PC-3 (cell line): ENCODE results near the gene TCN1. TPM values are rescaled to one million over a fixed set of nuclear protein-coding genes. Genes with fewer than 3 reads are reported as not detected.
"Not testable (repeated sequence)": the region's sequence is repeated elsewhere in the genome, so short reads cannot be mapped to it uniquely, and the experiment has no call there.

Experiments used
- ATAC-seq: fragments of 200-7000 bp; cut with Tn5 transposase; 2 replicates; pipeline ENCODE4 v1.9.1; 2020; ENCODE audit warnings: mild to moderate bottlenecking, moderate library complexity
- BruUV-seq: library from RNA; stranded (reverse); fragments of 400-500 nt; replicated peaks from 2 replicates; lab custom pipeline; 2021; lab: Mats Ljungman, UMichigan
- CTCF ChIA-PET: fragments of 300-600 bp; sonication (Branson Sonifier 250); formaldehyde crosslinking; loops from one replicate; lab custom pipeline; 2022; ENCODE audit warnings: antibody characterized with exemption; lab: Charles Lee
- POLR2A ChIA-PET: fragments of 300-600 bp; sonication (Branson Sonifier 250); formaldehyde crosslinking; loops from one replicate; lab custom pipeline; 2022; ENCODE audit warnings: antibody characterized with exemption; ENCODE audit not compliant: unreplicated experiment; lab: Charles Lee
- DNase-seq: peaks from one replicate; pipeline ENCODE4 v3.0.0-alpha.2; 2015
- H2AFZ ChIP-seq: fragments of 300-600 bp; sonication (generic); 2 replicates; pipeline ENCODE4 v1.6.0; 2016; ENCODE audit warnings: antibody characterized with exemption, low read length
- H3F3A ChIP-seq: fragments of 300-600 bp; sonication (generic); one replicate; pipeline ENCODE4 v1.6.0; 2017; ENCODE audit warnings: antibody characterized with exemption, low read length, control low read depth, mild to moderate bottlenecking; ENCODE audit not compliant: unreplicated experiment
- H3K27ac ChIP-seq: fragments of 300-600 bp; sonication (generic); 2 replicates; pipeline ENCODE4 v1.5.1; 2016; ENCODE audit warnings: mild to moderate bottlenecking, low read length
- H3K27me3 ChIP-seq: fragments of 300-600 bp; sonication (generic); 2 replicates; pipeline ENCODE4 v1.6.1; 2016; ENCODE audit warnings: low read length, mixed read lengths
- H3K36me3 ChIP-seq: fragments of 300-600 bp; sonication (generic); 2 replicates; pipeline ENCODE4 v1.6.1; 2016; ENCODE audit warnings: low read depth, mixed run types, low read length, mixed read lengths
- H3K4me1 ChIP-seq: fragments of 300-600 bp; sonication (generic); 2 replicates; pipeline ENCODE4 v1.5.1; 2016; ENCODE audit warnings: low read length; ENCODE audit not compliant: insufficient read depth
- H3K4me2 ChIP-seq: fragments of 300-600 bp; sonication (generic); 2 replicates; pipeline ENCODE4 v1.6.0; 2016; ENCODE audit warnings: low read length
- H3K4me3 ChIP-seq: fragments of 300-600 bp; sonication (generic); 2 replicates; pipeline ENCODE4 v1.5.1; 2016; ENCODE audit warnings: mild to moderate bottlenecking, low read length, mixed read lengths
- H3K79me2 ChIP-seq: fragments of 300-600 bp; sonication (generic); 2 replicates; pipeline ENCODE4 v1.6.1; 2017; ENCODE audit warnings: low read length, mixed read lengths
- H3K9ac ChIP-seq: fragments of 300-600 bp; sonication (generic); 2 replicates; pipeline ENCODE4 v1.6.0; 2016; ENCODE audit warnings: mild to moderate bottlenecking, low read length
- H3K9me2 ChIP-seq: fragments of 300-600 bp; sonication (generic); replicated peaks from 2 replicates; pipeline ENCODE4 v1.6.1; 2016; ENCODE audit warnings: mixed run types, low read length, mixed read lengths
- H3K9me3 ChIP-seq: fragments of 300-600 bp; sonication (generic); 2 replicates; pipeline ENCODE4 v1.6.1; 2016; ENCODE audit warnings: low read length, mixed read lengths
- H4K20me1 ChIP-seq: fragments of 300-600 bp; sonication (generic); 2 replicates; pipeline ENCODE4 v1.6.1; 2016; ENCODE audit warnings: low read length, mixed read lengths
- EZH2 ChIP-seq: fragments of 300-600 bp; sonication (generic); IDR thresholded peaks from one replicate; pipeline ENCODE4 v1.6.1; 2017; ENCODE audit warnings: antibody characterized with exemption, mild to moderate bottlenecking, low read length; ENCODE audit not compliant: unreplicated experiment
- EZH2phosphoT487 ChIP-seq: fragments of 300-600 bp; sonication (generic); IDR thresholded peaks from 2 replicates; pipeline ENCODE4 v1.6.1; 2018; ENCODE audit warnings: mild to moderate bottlenecking, antibody characterized with exemption, low read length, borderline replicate concordance
- intact Hi-C: fragments of 100-400 bp; cut with micrococcal nuclease; formaldehyde crosslinking; loops from 2 replicates; pipeline ENCODE4 v1.9.0; 2023
- total RNA-seq: library from RNA; depleted of rRNA; stranded (reverse); fragments of >200 nt; gene quantifications from 2 replicates; pipeline ENCODE4 v1.2.3, GENCODE V29; 2014
- TF ChIP-seq, protein P1 (sequence below): fragments of 300-600 bp; sonication (generic); conservative IDR thresholded peaks from 2 replicates; pipeline ENCODE4 v1.5.1; 2017; ENCODE audit warnings: antibody characterized with exemption, low read depth, mild to moderate bottlenecking, low read length

The TCN1 gene
- total RNA-seq, 1 experiment from 2014 or later: 14.8 TPM

- no peaks in the 10 kb centered on the region for H3K27me3 ChIP-seq
- H2AFZ ChIP-seq: no peak overlapping the region
- H3K27ac ChIP-seq: no peak overlapping the region
- no peaks in the 10 kb centered on the region for H3K4me1 ChIP-seq
- no peaks in the 10 kb centered on the region for H3K36me3 ChIP-seq
- CTCF ChIA-PET: no interaction called here
- H3K79me2 ChIP-seq: no peaks in the 10 kb centered on the region
- H3K9me3 ChIP-seq: no peaks in the 10 kb centered on the region
- intact Hi-C loops: no loop called here
- no peaks in the 10 kb centered on the region for H3F3A ChIP-seq
- ATAC-seq (no peak), DNase-seq (no peak)
- no peaks in the 10 kb centered on the region for H3K9me2 ChIP-seq
- no peak overlapping the region for H3K9ac ChIP-seq
- no TSS peak for BruUV-seq
- H3K4me2 ChIP-seq: no peak overlapping the region
- TF ChIP-seq EZH2: no peak
- TF ChIP-seq, protein P1, sequence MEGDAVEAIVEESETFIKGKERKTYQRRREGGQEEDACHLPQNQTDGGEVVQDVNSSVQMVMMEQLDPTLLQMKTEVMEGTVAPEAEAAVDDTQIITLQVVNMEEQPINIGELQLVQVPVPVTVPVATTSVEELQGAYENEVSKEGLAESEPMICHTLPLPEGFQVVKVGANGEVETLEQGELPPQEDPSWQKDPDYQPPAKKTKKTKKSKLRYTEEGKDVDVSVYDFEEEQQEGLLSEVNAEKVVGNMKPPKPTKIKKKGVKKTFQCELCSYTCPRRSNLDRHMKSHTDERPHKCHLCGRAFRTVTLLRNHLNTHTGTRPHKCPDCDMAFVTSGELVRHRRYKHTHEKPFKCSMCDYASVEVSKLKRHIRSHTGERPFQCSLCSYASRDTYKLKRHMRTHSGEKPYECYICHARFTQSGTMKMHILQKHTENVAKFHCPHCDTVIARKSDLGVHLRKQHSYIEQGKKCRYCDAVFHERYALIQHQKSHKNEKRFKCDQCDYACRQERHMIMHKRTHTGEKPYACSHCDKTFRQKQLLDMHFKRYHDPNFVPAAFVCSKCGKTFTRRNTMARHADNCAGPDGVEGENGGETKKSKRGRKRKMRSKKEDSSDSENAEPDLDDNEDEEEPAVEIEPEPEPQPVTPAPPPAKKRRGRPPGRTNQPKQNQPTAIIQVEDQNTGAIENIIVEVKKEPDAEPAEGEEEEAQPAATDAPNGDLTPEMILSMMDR: no peak
- no peak for TF ChIP-seq EZH2phosphoT487
- POLR2A ChIA-PET: no interaction called here
- H4K20me1 ChIP-seq: no peaks in the 10 kb centered on the region
- H3K4me3 ChIP-seq: no peak overlapping the region
Measured at GRCh38 chr11:59829358-59829757, 36.9 kb downstream of the TCN1 start.

- no peaks in the 10 kb centered on the region for H3K79me2 ChIP-seq
- no peaks in the 10 kb centered on the region for H4K20me1 ChIP-seq
- H3K27me3 ChIP-seq: no peaks in the 10 kb centered on the region
- no peak overlapping the region for H3K27ac ChIP-seq
- H3K4me3 ChIP-seq: peak overlapping the region; percentile 1; the same call in 1 of the 2 replicates
- DNase-seq: peak; percentile 88
- BruUV-seq: no TSS peak
- CTCF ChIA-PET: interaction anchor here (0.9 kb wide), 1 partner anchor 96 kb away, joined by 11 read pairs; no protein-coding TSS in a partner anchor
- no peaks in the 10 kb centered on the region for H3K36me3 ChIP-seq
- peak overlapping the region; percentile 48 for H3K4me2 ChIP-seq
- H2AFZ ChIP-seq: peak overlapping the region; percentile 54
- no peak overlapping the region for H3K9ac ChIP-seq
- intact Hi-C loops: loop anchor here (1.0 kb wide), 3 partner anchors 96 to 370 kb away; no protein-coding TSS in a partner anchor
- no peaks in the 10 kb centered on the region for H3K9me3 ChIP-seq
- POLR2A ChIA-PET: no interaction called here
- no peaks in the 10 kb centered on the region for H3K9me2 ChIP-seq
- no peaks in the 10 kb centered on the region for H3F3A ChIP-seq
- ATAC-seq: peak; percentile 99
- TF ChIP-seq, protein P1: peak; percentile 95
- TF ChIP-seq EZH2phosphoT487: no peak
- no peaks in the 10 kb centered on the region for H3K4me1 ChIP-seq
Measured at GRCh38 chr11:59822989-59823566, 43.2 kb downstream of the TCN1 start.

DNA sequence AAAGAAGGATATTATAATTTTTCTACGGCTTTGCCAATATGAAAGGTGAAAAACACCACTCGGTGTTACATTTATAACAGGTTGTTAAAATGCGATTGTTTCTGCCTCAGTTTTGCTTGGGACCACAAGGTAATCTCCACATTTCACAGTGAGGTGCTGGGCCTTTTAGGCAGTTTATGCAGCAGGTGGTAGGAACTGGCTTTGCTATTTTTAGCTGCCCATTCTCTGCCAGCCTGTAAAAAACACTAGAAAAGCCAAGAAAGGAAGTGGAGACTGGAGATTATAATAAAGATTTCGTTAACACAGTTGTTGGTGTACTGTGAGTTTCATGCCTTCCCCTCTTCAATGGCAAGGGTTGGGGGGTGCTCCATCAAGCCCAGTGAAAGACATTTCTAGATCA lies 47.7 kb downstream of the TCN1 start:
- ChIA-PET CTCF (no interaction called here), POLR2A (no interaction called here)
- Histone ChIP-seq H3K9me2 (no peaks in the 10 kb centered on the region), H4K20me1 (no peaks in the 10 kb centered on the region), H3K36me3 (no peaks in the 10 kb centered on the region), H3F3A (no peaks in the 10 kb centered on the region), H3K9ac (no peak overlapping the region), H3K27me3 (no peaks in the 10 kb centered on the region), H3K27ac (no peak overlapping the region), H2AFZ (no peak overlapping the region), H3K4me2 (no peak overlapping the region), H3K4me1 (peaks cover 7% of the 10 kb centered on the region; the same call in 1 of the 2 replicates), H3K9me3 (no peaks in the 10 kb centered on the region), H3K4me3 (no peak overlapping the region), H3K79me2 (no peaks in the 10 kb centered on the region)
- TF ChIP-seq EZH2phosphoT487 (no peak), EZH2 (no peak)
- TF ChIP-seq, protein P1: no peak
- intact Hi-C loops: no loop called here
- ATAC-seq (no peak), DNase-seq (no peak)
- no TSS peak for BruUV-seq

DNA sequence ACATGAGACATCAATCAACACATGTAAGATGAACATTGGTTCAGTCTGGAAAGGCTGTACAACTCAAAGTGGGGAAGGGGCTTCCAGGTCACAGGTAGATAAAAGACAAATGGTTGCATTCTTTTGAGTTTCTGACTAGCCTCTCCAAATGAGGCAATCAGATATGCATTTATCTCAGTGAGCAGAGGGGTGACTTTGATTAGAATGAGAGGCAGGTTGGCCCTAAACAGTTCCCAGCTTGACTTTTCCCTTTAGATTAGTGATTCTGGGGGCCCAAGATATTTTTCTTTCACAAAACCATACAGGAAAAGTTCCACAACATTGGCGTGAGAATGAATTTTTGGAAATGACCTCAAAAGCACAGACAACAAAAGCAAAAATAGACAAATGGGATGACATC lies 49.9 kb downstream of the TCN1 start:
- H3K9me3 ChIP-seq, BruUV-seq, H3K27ac ChIP-seq, H3K4me1 ChIP-seq, H4K20me1 ChIP-seq, H3K9me2 ChIP-seq, H3K79me2 ChIP-seq, H3K36me3 ChIP-seq, H3K27me3 ChIP-seq, H2AFZ ChIP-seq, intact Hi-C loops, H3F3A ChIP-seq, POLR2A ChIA-PET, ATAC-seq, H3K4me2 ChIP-seq, H3K4me3 ChIP-seq, DNase-seq, CTCF ChIA-PET, H3K9ac ChIP-seq: not testable (repeated sequence)
